GM11168 (cell line): ENCODE data around the gene WNT3A.

Source experiments
- in situ Hi-C: fragments of 300-500 bp; cut with MboI; formaldehyde crosslinking; loops from one replicate; pipeline ENCODE4 v1.12.0; 2022; ENCODE audit warnings: low sequenced_read_pairs; ENCODE audit not compliant: unreplicated experiment

Gene WNT3A

DNA sequence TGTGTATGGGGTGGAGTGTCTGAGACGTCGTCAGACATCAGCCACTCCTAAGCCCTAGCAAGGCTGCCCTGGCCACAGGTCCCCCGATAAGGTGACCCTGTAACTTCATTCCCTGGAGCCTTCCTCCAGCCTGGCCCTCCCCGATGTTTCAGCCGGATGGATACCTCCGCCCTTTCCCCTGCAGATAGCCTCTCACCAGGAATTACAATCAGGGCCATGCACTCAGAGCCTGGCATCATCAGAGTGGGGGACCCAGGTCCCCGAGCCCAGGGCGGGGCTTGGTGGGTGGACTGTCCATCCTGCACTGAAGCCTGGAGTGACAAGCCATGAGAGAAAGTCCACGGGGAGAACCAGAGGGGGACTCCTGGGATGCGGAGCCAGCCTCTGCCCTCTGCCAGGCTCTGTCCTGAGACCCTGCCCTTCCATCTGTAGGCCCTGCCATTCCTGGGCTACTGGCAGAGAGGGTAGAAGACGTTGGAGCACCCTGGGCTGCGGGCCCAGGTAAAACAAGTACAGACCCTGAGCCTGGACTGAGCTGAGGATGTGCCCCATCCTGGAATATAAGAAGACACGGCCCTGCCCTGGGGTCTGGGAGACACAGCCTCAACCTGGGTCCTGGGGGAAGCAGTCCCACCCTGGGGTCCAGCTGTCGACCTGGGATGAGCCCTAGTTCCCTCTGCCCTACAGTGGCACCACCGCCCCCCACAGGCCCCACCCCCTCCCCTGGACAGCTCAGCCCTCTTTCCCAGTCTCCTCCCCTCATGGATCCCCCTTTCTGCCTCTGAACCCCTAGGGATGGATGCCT is 58.9 kb downstream of the WNT3A start:
- in situ Hi-C loops: no loop called here

DNA sequence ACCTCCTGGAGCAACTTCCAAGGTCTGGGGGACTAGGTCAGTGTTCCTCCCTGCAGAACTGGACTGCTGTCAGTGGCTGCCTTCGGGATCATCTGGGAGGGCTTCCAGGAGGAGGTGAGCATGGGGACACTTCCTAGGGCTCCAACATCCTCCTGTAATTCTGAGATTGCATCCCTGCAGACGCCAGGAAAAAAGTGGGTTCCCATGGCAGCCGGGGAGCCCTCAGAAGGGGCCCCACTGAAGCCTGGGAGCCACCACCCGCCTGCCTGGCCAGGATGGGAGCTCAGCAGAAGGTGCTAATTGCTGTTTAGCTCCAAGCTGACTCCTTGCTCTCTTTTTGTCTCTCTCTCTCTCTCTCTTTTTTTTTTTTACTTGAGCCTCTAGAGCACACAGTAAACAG is 59.6 kb downstream of the WNT3A start:
- in situ Hi-C loops: no loop called here

DNA sequence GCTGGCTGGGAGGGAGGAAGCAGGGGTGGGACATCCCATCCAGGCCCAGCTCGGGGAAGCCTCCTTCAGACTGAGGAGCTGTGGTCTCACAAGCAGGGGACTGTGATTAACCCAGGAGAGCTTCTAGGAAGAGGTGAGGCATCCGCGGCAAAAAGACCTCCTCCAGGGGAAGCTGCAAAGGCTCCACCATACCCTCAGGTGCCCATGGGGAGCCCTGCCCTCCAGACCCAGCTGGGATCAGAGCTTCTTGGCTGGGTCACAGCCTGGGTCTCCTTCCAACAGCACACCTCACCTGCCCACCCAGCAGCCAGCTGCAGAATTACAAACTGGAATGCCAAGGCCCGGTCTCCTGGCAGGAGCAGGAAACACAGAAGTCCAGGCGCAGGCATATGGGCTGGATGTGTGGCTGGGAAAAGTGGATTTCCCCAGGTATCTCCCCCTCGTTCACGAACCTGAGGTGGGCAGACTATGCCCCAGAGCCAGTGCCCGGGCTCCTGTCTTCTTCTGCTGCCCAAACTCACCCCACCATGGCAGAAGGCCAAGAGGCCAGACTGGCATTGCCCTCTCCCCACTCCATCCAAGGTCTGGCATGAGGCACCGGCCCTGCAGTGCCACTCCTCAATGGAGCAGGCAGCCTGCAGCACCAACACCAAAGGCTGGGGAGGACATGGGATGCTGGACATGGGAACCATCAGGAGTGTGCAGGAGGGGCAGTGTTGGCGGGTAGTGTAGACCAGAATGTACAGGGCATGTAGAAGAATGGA is 60.3 kb downstream of the WNT3A start:
- in situ Hi-C loops: no loop called here

DNA sequence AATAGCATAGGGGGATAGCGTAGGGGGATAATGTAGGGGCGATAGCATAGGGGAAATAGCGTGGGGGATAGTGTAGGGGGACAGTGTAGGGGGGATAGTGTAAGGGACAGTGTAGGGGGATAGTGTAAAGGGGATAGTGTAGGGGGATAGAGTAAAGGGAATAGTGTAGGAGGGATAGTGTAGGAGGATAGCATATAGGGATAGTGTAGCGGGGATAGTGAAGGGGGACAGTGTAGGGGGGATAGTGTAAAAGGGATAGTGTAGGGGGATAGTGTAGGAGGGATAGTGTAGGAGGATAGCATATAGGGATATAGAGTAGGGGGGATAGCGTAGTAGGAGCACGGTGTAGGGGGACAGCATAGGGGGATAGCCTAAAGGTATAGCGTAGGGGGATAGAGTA is 61.6 kb downstream of the WNT3A start:
- in situ Hi-C loops: no loop called here

DNA sequence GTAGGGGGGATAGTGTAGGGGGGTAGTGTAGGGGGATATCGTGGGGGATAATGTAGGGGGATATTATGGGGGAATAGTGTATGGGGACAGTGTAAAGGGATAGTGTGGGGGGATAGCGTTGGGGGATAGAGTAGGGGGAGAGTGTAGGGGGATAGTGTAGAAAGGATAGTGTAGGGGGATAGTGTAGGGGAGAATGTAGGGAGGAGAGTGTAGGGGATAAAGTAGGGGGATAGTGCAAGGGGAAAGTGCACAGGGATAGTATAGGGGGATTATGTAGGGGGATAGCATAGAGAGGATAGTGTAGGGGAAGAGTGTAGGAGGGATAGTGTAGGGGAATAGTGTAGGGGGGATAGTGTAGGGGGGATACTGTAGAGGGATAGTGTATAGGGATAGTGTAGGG is 63.4 kb downstream of the WNT3A start:
- in situ Hi-C loops: no loop called here

DNA sequence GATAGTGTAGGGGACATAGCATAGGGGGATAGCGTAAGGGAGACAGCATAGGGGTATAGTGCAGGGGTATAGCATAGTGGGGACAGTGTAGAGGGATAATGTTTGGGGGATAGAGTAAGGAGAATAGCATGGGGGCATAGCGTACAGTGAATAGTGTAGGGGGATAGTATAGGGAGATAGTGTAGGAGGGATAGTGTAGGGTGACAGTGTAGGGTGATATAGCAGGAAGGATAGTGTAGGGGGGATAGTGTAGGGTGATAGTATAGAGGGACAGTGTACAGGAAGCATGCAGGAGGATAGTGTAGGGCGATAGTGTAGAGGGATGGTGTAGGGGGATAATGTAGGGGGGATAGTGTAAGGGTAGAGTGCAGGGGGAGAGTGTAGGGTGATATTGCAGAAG is 64.1 kb downstream of the WNT3A start:
- in situ Hi-C loops: no loop called here

DNA sequence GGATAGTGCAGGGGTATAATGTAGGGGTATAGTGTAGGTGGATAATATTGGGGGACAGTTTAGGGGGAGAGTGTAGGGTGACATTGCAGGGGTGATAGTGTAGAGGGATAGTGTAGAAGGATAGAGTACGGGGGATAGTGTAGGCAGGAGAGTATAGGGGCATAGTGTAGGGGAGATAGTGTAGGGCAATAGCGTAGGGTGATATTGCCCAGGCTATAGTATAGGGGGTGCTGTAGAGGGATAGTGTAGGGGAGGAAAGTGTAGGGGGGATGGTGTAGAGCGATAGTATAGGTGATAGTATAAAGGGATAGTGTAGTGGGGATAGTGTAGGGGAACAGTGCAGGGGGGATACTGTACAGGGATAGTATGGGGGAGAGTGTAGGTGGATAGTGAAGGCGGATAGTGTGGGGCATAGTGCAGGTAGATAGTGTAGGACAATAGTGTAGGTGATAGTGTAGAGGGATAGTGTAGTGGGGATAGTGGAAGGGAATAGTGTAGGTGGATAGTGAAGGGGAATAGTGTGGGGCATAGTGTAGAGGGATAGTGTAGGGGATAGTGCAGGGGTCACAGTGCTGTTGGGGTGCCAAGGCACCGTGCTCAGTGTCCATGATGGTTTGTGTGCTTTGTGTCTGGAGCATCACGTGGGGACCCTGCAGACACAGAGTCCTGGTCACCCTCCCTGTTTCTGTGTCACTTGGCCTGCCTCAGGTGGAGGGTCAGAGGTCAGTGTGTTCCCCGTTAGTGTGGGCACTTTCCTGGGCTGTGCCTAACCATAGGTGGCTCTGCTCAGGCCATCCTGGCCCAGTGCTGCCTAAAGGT is 65.2 kb downstream of the WNT3A start:
- in situ Hi-C loops: no loop called here

DNA sequence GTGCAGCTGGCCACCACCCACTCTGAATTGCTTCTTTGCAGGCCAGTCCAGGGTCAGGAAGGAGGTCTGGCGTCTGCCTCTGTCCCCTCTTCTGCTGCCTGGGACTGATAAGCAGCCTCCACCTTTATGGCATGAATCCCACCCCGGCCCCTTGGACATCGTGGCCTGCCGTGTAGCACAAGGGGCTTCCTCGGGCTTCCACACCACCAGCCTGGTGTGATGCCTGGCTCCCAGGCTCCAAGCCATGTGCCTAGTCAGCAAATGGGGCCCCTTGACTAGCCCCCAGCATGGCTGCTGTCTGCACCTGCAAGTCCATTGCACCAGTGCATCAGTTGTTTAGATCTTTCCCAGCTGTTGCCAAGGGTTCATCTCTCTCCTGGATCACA is 65.9 kb downstream of the WNT3A start:
- in situ Hi-C loops: no loop called here

GRCh38 chr1:228073061-228073856 is 66.5 kb downstream of the WNT3A start:
- in situ Hi-C loops: no loop called here

GRCh38 chr1:228073857-228074545 is 67.2 kb downstream of the WNT3A start:
- in situ Hi-C loops: no loop called here

- in situ Hi-C loops: no loop called here
These were observed 68.3 kb downstream of the WNT3A start for GRCh38 chr1:228074954-228075730.

GRCh38 chr1:228075801-228076271 is 69.0 kb downstream of the WNT3A start:
- in situ Hi-C loops: no loop called here

DNA sequence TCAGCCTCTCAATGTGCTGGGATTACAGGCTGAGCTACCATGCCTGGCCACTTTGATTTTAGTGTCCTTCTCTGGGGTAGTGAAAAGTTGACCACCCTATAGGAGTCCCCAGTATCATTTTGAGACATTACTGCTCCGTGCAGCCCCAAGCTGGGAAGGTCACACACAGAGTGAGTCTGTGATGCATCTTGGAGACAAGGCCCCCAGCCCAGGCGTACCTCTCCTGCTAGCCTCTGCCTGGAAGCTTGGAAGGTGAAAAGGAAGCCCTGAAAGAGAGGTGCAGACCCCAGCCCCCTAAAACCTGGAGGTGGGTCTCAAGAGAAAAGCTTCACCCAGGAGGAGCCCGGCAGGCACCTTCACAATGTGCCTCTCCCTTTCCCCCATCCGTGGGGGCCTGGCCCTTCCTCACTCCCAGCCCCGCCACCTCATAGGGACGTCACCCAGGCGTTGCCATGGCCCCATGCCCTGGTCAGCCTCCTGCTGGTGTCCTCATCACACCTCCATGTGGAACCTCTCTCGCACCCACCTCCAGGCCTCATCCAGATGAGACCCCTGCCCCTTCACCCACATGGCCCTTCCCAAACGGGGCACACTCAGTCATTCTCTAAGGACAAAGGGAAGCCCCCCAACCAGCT is 70.1 kb downstream of the WNT3A start:
- in situ Hi-C loops: no loop called here

GRCh38 chr1:228077565-228078330 is 71.0 kb downstream of the WNT3A start:
- in situ Hi-C loops: no loop called here

DNA sequence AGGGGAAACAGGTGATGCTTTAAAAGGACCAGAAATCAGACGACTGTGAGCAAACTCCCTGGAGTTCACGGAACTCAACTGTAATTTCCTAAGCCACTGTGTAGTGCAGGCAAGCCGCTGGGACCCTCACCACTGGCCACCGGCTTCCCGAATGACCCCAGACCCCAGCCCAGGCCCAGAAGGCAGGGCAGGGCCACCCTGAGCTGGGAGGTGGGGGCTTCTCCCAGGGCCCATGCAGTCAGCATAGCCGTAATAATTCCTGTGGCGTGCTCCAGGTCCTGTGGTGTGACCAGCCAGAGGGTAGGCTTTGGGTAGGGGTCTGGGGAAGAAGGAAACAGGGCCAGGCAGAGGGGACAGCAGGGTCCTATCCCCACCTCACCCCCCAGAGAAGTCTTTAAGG is 72.2 kb downstream of the WNT3A start:
- in situ Hi-C loops: no loop called here

DNA sequence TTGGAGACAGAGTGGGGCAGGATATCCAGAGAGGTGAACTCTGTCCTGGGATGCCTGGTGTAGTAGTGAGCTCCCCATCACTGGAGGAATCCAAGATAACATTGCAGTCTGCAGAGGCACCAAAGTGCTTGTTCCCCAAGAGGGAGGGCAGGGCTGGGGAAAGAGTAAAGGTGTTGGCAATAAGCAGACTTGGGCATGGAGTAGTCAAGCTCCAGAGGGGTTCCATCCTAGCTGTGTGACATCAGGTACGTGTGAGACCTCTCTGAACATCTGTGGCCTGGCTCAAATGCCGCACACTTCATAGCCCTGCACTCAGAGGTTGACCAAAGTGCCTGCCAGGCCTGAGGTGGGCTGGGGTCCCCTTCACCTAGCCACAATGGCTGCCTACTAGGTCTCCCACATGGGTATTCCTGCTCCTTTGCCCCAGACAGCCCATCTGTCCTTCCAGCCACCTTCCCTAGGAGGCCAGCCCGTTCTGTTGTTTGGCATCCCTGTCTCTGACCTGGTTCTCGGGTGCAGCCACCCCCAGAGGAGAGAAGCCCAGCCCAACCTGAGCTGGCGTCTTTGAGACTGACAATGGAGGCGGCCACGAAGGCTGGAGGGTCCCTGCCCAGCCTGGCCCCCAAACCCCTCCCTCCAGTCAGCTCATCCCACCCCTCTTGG is 72.9 kb downstream of the WNT3A start:
- in situ Hi-C loops: no loop called here

GRCh38 chr1:228081144-228081543 is 74.3 kb downstream of the WNT3A start:
- in situ Hi-C loops: no loop called here
